GM10248 (cell line): ENCODE data around the gene ATF7.
"Not testable (repeated sequence)": the region's sequence is repeated elsewhere in the genome, so short reads cannot be mapped to it uniquely, and the experiment has no call there.

Experiments
- CTCF ChIA-PET: fragments of 300-600 bp; sonication (Branson Sonifier 250); formaldehyde crosslinking; extraction: SDS; loops from one replicate; lab custom pipeline; 2021; ENCODE audit warnings: antibody characterized with exemption; lab: Yijun Ruan, JAX
- POLR2A ChIA-PET: fragments of 350-650 bp; sonication (Branson Sonifier 250); formaldehyde crosslinking; extraction: SDS; loops from one replicate; lab custom pipeline; 2020; ENCODE audit warnings: antibody characterized with exemption; lab: Yijun Ruan, JAX
- DNase-seq: peaks from one replicate; pipeline ENCODE4 v3.0.0; 2012; ENCODE audit errors: extremely low spot score
- TF ChIP-seq, protein P1 (sequence below): IDR thresholded peaks from 2 replicates; pipeline ENCODE4 v1.5.1; 2012; ENCODE audit warnings: mild to moderate bottlenecking, low read depth; ENCODE audit errors: extremely low read depth, missing control alignments, control extremely low read depth

ATF7 gene

GRCh38 chr12:53636641-53637040 lies 10.5 kb upstream of the ATF7 start:
- ChIA-PET CTCF (interaction anchor here (1.6 kb wide), 1 partner anchor 39 kb away, joined by 6 read pairs; the partner anchor contains the start of gene ATP5MC2), POLR2A (no interaction called here)
- TF ChIP-seq, protein P1, sequence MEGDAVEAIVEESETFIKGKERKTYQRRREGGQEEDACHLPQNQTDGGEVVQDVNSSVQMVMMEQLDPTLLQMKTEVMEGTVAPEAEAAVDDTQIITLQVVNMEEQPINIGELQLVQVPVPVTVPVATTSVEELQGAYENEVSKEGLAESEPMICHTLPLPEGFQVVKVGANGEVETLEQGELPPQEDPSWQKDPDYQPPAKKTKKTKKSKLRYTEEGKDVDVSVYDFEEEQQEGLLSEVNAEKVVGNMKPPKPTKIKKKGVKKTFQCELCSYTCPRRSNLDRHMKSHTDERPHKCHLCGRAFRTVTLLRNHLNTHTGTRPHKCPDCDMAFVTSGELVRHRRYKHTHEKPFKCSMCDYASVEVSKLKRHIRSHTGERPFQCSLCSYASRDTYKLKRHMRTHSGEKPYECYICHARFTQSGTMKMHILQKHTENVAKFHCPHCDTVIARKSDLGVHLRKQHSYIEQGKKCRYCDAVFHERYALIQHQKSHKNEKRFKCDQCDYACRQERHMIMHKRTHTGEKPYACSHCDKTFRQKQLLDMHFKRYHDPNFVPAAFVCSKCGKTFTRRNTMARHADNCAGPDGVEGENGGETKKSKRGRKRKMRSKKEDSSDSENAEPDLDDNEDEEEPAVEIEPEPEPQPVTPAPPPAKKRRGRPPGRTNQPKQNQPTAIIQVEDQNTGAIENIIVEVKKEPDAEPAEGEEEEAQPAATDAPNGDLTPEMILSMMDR = no peak
- DNase-seq = no peak

DNA sequence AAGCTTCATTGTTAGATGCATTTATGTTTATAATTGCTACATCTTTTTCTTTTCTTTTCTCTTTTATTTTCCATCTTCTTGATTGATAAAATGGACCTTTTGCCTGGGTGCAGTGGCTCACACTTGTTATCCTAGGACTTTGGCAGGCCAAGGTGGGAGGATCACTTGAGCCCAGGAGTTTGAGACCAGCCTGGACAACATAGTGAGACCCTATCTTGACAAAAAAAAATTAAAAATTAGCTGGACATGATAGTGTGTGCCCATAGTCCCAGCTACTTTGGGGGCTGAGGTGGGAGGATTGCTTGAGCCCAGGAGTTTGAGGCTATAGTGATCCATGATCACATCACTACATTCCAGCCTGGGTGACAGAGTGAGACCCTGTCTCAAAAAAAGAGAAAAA lies 9.5 kb upstream of the ATF7 start:
- DNase-seq, POLR2A ChIA-PET: not testable (repeated sequence)
- CTCF ChIA-PET = interaction anchor here (1.4 to 1.9 kb wide), 2 partner anchors 12 to 40 kb away, joined by 3 to 6 read pairs; partner anchors contain the start of gene ATP5MC2

DNA sequence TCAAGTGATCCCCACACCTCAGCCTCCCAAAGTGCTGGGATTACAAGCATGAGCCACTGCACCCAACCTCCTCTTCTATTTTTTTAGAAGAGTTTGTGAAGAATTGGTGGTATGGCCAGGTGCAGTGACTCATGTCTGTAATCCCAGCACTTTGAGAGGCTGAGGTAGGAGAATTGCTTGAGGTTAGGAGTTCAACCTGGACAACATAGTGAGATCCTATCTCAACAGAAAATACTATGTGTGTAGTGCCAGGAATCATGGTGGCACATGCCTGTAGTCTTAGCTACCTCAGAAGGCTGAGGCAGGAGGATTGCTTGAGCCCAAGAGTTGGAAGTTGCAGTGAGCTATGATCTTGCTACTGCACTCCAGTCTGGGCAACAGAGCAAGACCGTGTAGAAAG lies 5.5 kb upstream of the ATF7 start:
- DNase-seq = no peak
- TF ChIP-seq, protein P1 = no peak
- POLR2A ChIA-PET = no interaction called here
- CTCF ChIA-PET = no interaction called here

GRCh38 chr12:53627919-53628318 lies 1.7 kb upstream of the ATF7 start:
- CTCF ChIA-PET = interaction anchor here (1.0 to 1.1 kb wide), 2 partner anchors 32 to 48 kb away, joined by 4 to 7 read pairs; partner anchors contain the start of gene ATP5MC2
- TF ChIP-seq, protein P1 = no peak
- no peak for DNase-seq
- POLR2A ChIA-PET = no interaction called here

GRCh38 chr12:53626702-53627169 lies 554 bp upstream of the ATF7 start:
- POLR2A ChIA-PET = no interaction called here

DNA sequence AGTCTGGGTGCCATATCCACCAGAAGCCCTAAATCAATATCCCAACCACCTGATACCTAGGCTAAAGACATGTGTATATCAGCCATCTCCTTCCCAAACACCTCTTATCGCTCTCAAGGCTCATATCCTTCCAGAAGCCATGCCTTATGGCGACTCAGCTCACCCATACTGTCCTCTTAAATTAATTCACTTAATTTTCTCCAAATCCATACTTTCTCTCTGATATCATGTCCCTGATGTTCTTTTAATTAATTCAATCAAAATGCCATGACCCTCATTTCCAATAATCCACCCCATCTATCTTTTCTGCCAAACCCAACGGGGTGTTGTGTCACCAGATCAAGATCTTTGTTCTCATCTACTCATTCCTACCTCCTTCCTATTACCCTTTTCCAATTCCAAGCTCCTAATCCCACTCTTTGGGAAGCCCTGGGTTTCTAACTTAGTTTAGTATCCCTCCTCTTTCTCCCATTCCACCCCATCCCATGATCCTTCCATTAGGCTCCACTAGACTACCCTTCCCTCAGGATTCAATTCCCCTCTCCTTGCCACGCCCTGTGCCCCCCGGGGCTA lies 723 bp downstream of the ATF7 start:
- TF ChIP-seq, protein P1 = no peak
- ChIA-PET CTCF (interaction anchor here (1.0 to 5.6 kb wide), 4 partner anchors 10 to 304 kb away, joined by 3 to 29 read pairs (median 4); partner anchors contain the start of gene ATP5MC2), POLR2A (no interaction called here)
- DNase-seq = no peak

More at GRCh38 chr12:53626702-53627169, 554 bp upstream of the ATF7 start:
- CTCF ChIA-PET = interaction anchor here (1.0 to 1.1 kb wide), 2 partner anchors 33 to 49 kb away, joined by 4 to 7 read pairs; partner anchors contain the start of gene ATP5MC2
- TF ChIP-seq, protein P1 = no peak
- no peak for DNase-seq

DNA sequence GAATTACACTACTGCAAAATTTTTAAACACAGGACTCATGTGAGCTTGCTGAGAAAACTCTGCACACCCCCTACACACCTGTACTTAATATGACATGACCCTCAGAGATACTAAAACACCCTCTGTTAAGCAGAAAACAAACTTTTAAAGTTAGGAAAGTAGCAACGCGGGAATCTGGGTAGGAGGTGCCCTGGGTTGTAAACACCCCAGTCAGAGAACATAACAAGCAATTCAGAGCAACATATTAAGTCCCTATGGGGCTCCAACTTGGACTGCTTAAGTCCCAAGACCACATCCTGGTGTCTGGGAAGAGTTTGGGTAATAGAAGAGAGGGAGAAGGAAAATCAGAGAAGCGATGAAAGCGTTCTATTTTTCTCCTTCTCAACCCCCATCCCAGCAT lies 1.2 kb downstream of the ATF7 start:
- ChIA-PET CTCF (interaction anchor here (1.2 to 5.6 kb wide), 6 partner anchors 9 to 132 kb away, joined by 3 to 29 read pairs (median 4); partner anchors contain the start of gene ATP5MC2), POLR2A (no interaction called here)
- TF ChIP-seq, protein P1 = no peak
- DNase-seq = no peak
